HG03175 (cell line): ENCODE data around the gene SLC25A30.

Experiments
- ATAC-seq: cut with Tn5 transposase; IDR thresholded peaks from one replicate; pipeline ENCODE4 v1.9.1; 2021; ENCODE audit warnings: mild to moderate bottlenecking, moderate library complexity; ENCODE audit not compliant: unreplicated experiment

Gene SLC25A30

DNA sequence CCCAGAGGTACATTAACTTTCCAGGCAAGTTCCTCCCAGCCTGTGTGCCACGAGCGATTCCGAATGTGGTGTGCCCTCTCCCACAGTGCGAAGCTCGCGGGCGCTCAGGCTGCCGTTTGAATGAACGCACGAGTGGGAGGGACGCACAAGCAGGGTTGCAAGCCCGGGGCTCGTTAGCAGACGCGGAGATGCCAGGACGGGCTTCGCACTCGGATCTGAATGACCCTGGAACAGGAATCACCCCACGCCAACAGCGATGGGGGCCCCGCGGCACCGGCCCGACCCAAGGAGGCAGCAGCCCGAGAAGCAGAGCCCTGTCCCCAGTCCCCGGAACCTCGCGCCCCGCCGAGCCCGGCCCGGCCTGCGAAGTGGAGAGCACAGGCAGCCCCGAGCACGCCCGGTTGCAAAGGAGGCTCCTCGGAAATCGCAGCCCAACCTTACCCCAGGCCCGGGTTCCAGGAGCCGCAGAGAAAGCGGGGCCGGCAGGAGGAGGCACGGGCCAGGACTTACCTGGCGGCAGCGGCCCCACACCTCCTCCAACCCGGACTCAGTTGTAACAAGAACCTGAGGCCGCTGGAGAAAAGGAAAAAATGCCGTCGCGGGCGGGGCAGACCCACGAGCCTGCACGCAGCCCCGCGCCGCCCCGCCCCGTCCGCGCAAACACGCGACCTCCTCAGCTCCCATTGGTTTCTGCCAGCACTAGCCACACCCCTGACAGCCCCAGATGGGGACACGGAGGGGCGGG, at the start of gene SLC25A30:
SLC25A30 (minus strand) TSS at position 584 of the 745 bp plus-strand sequence. CDS start 6,948 bp downstream, outside the sequence.
- ATAC-seq: peak; percentile 94

GRCh38 chr13:45466359-45466758, 48.2 kb upstream of the SLC25A30 start:
- ATAC-seq: no peak

GRCh38 chr13:45464687-45465453, 46.7 kb upstream of the SLC25A30 start, which contains the start of gene COG3:
Gene COG3, plus strand, starts transcription at chr13:45464939. Its CDS starts 98 bp downstream, at chr13:45465037.
- peak; percentile 94 for ATAC-seq

DNA sequence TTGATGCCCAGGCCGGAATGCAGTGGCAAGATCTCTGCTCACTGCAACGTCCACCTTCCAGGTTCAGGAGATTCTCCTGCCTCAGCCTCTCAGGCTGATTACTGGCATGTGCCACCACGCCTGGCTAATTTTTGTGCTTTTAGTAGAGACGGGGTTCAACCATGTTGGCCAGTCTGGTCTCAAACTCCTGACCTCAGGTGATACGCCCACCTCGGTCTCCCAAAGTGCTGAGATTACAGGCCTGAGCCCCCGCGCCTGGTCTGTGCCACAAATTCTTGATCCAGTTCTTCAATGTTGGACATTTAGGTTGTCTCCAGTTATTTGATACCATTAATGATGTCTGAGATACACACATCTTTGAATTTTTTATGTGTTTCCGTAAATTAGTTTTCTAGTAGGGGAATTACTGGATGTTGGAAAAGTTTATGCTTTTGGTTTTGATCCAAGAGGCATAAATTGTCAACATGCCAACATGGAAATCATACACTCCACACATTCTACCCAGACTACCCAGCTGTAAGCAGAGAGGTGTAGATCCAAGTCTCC, 46.0 kb upstream of the SLC25A30 start:
- no peak for ATAC-seq

DNA sequence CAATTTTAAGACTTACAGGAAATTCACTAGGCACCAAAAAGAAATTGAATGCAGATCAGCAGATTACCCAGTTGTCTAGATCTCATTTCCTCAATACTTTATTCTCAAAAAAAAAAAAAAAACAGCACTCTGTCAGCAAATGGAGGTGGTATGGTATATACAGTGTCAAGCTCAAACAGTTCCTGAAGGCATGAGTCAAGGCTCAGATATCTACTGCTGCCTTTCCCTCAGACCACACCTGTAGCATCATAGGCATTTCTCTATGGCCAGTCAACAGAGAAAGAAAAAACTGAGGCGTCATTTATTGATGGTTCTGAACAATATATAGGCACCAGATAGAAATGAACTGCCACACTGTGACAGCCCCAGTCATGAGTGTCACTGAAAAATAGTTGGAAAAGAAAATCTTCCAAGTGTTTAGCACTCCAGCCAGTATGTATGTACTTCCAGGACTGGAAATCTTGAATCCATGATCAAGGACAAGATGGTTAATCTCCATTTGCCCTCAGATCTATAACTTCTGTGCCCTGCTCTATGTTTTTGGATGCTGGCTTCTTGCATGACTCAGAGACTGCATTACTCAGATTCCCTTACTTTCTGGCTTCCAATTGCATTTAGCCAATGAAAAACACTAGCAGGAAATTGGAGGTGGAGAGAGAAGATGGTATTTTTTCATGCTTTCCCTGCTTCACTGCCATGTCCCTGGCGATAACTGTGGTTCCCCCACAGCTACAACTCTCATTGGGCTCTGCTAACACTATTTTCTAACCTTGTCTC, 38.2 kb upstream of the SLC25A30 start:
- no peak for ATAC-seq

DNA sequence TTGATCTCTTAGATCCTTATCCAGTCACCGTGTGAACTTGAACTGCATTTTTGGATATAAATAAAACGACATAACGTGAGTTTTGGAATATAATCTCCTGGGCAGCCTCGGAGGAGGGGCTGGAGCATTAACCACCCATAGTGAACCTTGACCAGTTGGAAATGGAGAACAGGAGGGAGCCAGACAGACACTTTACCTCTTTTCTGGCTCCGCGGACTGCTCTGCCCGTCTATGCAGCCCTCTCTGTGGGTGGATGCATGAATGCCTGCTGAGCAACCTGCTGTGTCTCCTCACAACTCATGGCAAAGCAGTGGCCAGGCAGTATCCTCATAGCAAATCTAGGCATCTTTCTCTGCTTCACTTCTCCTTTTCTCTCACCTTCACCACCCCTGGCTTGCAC, 36.0 kb upstream of the SLC25A30 start:
- ATAC-seq: no peak

GRCh38 chr13:45451282-45451681, 33.1 kb upstream of the SLC25A30 start:
- no peak for ATAC-seq

DNA sequence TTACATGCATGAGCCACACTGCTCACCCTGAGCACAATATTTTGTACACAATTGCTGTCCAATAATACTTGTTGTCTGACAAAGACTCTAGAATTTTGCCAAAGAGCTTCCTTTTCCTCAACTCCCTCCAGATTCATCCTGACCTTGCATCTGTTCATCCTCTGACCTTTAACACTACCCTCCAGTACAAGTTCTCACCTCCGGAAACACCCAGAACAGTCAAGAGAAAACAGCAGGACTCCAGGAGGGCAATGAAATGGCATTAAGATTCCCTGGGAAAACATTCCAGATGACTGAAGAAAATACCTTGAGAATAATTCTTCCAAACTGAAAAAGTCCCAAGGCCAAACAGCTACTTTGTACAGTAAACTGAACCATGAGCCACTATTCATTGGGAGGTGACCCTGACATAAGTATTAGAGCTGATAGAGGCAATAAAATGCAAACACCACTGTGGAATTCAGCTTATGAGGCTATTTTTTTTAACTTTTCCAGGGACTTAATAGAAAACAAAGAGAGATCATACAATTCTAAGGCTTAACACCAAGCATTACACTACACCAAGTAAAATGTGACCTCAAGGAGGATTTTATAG, 30.9 kb upstream of the SLC25A30 start:
- no peak for ATAC-seq

GRCh38 chr13:45447050-45447661, 29.0 kb upstream of the SLC25A30 start:
- ATAC-seq: no peak

DNA sequence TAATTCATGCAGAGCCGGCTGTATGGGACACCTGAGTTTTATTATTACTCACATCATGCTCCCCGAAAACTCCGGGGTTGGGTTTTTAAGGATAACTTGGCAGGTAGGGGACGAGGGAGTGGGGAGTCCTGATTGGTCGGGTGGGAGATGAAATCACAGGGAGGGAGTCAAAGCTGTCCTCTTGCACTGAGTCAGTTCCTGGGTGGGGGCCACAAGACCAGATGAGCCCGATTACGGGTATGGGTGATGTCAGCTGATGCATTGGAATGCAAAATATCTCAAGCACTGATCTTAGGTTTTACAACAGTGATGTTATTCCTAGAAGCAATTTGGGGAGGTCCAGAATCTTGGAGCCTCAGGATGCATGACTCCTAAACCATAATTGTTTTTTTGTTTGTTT, 28.0 kb upstream of the SLC25A30 start:
- ATAC-seq: no peak

- ATAC-seq: no peak
Observed at GRCh38 chr13:45445053-45445452, 26.9 kb upstream of the SLC25A30 start.

DNA sequence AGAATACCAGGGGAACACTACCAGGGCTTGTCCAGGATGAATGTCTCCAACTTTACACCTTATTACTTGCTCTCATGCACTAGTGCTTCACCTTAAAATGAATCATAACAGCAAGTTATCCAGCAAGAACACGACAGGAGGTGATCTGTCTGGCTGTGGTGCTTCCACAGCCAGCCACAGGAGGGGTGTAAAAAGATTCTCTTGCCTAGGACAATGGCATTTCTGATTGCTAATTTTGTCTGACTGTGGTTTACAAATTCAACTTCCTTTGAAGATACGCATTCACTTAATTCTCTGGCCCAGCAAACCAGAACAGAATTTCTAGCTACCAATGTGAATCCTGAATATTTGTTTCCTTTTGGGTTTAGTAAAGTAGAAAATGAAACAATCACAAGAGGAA, 23.5 kb upstream of the SLC25A30 start:
- ATAC-seq: peak; percentile 77

- no peak for ATAC-seq
Observed at GRCh38 chr13:45439781-45440462, 21.7 kb upstream of the SLC25A30 start.

DNA sequence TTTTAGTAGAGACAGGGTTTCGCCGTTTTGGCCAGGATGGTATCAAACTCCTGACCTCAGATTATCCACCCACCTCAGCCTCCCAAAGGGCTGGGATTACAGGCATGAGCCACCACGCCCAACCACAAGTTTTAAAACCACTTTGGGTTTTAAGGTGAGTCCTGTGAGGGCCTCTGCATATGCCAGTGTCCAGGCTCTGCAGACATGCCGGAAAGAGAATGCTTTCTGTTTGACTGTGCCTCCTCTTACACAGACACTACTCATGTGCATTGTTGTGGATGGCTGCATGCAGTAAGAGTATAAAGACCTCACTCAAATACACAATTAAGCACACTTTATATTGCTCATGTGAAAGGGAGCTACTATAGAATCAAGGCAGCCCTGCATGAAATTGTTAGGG, 20.8 kb upstream of the SLC25A30 start:
- ATAC-seq: no peak

GRCh38 chr13:45437947-45438346, 19.8 kb upstream of the SLC25A30 start:
- ATAC-seq: no peak

DNA sequence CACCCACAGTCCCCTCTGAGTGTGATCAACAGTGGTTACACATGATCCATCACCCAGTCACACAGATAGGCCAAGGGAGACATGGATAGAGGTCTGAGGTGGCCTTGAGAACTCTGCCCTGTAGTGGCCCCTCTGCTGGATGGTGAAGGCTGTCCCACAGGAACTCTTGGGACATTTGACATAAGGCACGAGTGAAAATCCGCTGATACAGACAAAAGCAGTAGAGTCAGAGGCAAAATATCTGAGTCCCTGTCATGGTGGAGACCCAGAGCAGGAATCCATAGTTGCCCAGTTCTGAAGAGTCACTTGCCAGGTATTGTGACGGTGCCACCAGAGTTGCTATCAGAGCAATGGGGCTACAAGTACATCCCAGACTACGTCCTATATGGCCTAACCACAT, 18.8 kb upstream of the SLC25A30 start:
- ATAC-seq: no peak

GRCh38 chr13:45436332-45436731, 18.2 kb upstream of the SLC25A30 start:
- ATAC-seq: no peak

GRCh38 chr13:45434556-45435371, 16.6 kb upstream of the SLC25A30 start:
- ATAC-seq: no peak

DNA sequence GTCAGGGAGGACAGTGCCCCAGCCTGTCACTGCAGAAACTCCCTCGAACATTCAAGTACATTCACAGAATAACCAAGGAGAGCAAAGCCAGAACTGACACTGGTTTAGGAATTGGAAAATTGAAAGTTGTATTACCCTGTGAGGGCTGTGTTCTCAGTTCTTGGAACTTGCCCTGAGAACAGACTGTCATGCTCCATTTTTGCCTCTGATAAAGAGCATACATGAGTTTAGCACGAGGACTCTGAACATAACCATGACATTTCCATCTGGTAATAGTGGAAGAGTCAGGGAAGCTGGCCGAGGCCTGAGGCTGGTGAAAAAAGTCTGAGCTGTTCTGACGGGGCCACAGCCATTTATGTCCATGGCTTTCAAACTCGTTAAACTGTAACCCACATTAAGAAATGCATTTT, 15.2 kb upstream of the SLC25A30 start:
- no peak for ATAC-seq
